Measurements from ENCODE around the gene ZNF605.

DNA sequence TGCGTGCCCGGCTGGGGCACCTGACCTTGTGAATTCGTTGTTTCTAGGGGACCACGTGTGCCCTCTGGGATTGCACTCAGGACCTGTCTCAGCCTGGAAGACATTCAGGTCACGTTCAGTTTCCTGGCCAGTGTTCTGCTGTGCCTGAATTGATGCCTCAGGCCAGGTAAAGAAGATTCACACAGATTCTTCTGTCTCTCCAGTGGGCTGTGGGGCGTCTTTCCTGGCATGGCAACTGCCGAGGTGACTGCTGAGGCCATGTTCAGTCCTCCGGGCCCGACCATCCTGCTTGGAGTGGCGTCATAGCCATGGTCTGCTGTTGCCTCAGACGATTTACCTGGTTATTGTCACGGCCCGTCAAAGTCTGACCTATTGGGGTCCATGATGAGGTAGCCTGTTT, 13.5 kb downstream of the ZNF605 start:
- TF ChIP-seq SMARCB1 (IDR thresholded peaks at IDR 0.05; ENCODE audit: insufficient read length, low read depth): no peak
- TF ChIP-seq, protein P1, sequence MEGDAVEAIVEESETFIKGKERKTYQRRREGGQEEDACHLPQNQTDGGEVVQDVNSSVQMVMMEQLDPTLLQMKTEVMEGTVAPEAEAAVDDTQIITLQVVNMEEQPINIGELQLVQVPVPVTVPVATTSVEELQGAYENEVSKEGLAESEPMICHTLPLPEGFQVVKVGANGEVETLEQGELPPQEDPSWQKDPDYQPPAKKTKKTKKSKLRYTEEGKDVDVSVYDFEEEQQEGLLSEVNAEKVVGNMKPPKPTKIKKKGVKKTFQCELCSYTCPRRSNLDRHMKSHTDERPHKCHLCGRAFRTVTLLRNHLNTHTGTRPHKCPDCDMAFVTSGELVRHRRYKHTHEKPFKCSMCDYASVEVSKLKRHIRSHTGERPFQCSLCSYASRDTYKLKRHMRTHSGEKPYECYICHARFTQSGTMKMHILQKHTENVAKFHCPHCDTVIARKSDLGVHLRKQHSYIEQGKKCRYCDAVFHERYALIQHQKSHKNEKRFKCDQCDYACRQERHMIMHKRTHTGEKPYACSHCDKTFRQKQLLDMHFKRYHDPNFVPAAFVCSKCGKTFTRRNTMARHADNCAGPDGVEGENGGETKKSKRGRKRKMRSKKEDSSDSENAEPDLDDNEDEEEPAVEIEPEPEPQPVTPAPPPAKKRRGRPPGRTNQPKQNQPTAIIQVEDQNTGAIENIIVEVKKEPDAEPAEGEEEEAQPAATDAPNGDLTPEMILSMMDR (IDR thresholded peaks at IDR 0.05 in 2 of 3, conservative IDR thresholded peaks at IDR 0.05 in 1 of 3; ENCODE audit: insufficient read depth in 2 of 3, low read depth in 1 of 3, low read length in 3 of 3): no peak
- no peak for TF ChIP-seq TAF7 (tag; IDR thresholded peaks at IDR 0.05)
- TF ChIP-seq SMARCC2 (IDR thresholded peaks at IDR 0.05; ENCODE audit: low read depth): no peak
- TF ChIP-seq MIER1 (IDR thresholded peaks at IDR 0.05; ENCODE audit: low read depth): no peak
- no peak for TF ChIP-seq ZNF282 (CRISPR knock-in tag; IDR thresholded peaks at IDR 0.05)
- TF ChIP-seq RBM15 (IDR thresholded peaks at IDR 0.05; ENCODE audit: insufficient read depth, low read length): no peak
- TF ChIP-seq RAD21 (CRISPR knock-in tag; conservative IDR thresholded peaks at IDR 0.05 in 1 of 2, IDR thresholded peaks at IDR 0.05 in 1 of 2): no peak
- no peak for TF ChIP-seq MCM3 (IDR thresholded peaks at IDR 0.05)
- TF ChIP-seq ZBED1 (IDR thresholded peaks at IDR 0.05): no peak
- no peak for TF ChIP-seq KHSRP (IDR thresholded peaks at IDR 0.05)
- no peak for TF ChIP-seq HDAC6 (IDR thresholded peaks at IDR 0.05; ENCODE audit: low read depth, low read length)
- TF ChIP-seq EP300 (IDR thresholded peaks at IDR 0.05; ENCODE audit: low read length): no peak
- no peak for TF ChIP-seq CREB1 (IDR thresholded peaks at IDR 0.05)
- TF ChIP-seq CREB1 (CRISPR knock-in tag; IDR thresholded peaks at IDR 0.05): no peak
